ENCODE measurements around the gene CDK11B.
"Not testable (repeated sequence)": the region's sequence is repeated elsewhere in the genome, so short reads cannot be mapped to it uniquely, and the experiment has no call there.

The CDK11B gene

GRCh38 chr1:1680912-1681273 is 22.1 kb upstream of the CDK11B start:
- DNase-seq, result no peak

GRCh38 chr1:1680031-1680911 is 21.5 kb upstream of the CDK11B start:
- no peak for DNase-seq

- peak; percentile 17 to 28 for DNase-seq
Observed at GRCh38 chr1:1678581-1679380, 20.0 kb upstream of the CDK11B start.

GRCh38 chr1:1677718-1678580 is 19.1 kb upstream of the CDK11B start:
- peak; percentile 43 to 47 for DNase-seq

- DNase-seq, result not testable (repeated sequence)
Observed at GRCh38 chr1:1676087-1676486, 17.3 kb upstream of the CDK11B start.

GRCh38 chr1:1675218-1675617 is 16.4 kb upstream of the CDK11B start:
- DNase-seq, result not testable (repeated sequence)

- not testable (repeated sequence) for DNase-seq
Observed at GRCh38 chr1:1674806-1675205, 16.0 kb upstream of the CDK11B start.

GRCh38 chr1:1672181-1672965 is 13.6 kb upstream of the CDK11B start:
- DNase-seq, result peak; percentile 55 to 65

GRCh38 chr1:1671365-1672119 is 12.7 kb upstream of the CDK11B start:
- no peak for DNase-seq

- DNase-seq, result no peak
Observed at GRCh38 chr1:1670866-1671265, 12.1 kb upstream of the CDK11B start.

GRCh38 chr1:1669468-1670440 is 10.9 kb upstream of the CDK11B start:
- peak; percentile 83 to 87 for DNase-seq

- no peak for DNase-seq
Observed at GRCh38 chr1:1666526-1666925, 7.7 kb upstream of the CDK11B start.

- no peak for DNase-seq
Observed at GRCh38 chr1:1665815-1666251, 7.0 kb upstream of the CDK11B start.

- DNase-seq, result no peak
Observed at GRCh38 chr1:1664941-1665814, 6.4 kb upstream of the CDK11B start.

- DNase-seq, result not testable (repeated sequence)
Observed at GRCh38 chr1:1664318-1664717, 5.5 kb upstream of the CDK11B start.

GRCh38 chr1:1662830-1663560 is 4.2 kb upstream of the CDK11B start:
- DNase-seq, result peak; percentile 15 to 22

- DNase-seq, result not testable (repeated sequence)
Observed at GRCh38 chr1:1662392-1662791, 3.6 kb upstream of the CDK11B start.

GRCh38 chr1:1648265-1648664 is 10.5 kb downstream of the CDK11B start:
- DNase-seq, result not testable (repeated sequence)
